GM12878 (cell line): ENCODE data around the gene MELTF.

Source experiments
- CTCF ChIP-seq, 3 experiments: IDR thresholded peaks in 2 of 3; conservative IDR thresholded peaks in 1 of 3; 2 replicates each; pipeline ENCODE4 v1.5.1; 2011; ENCODE audit warnings: low read depth in 3 of 3, low read length in 3 of 3, mild to moderate bottlenecking in 3 of 3, control low read depth in 2 of 3, moderate library complexity in 2 of 3, inconsistent platforms in 1 of 3, mixed read lengths in 1 of 3; ENCODE audit not compliant: control insufficient read depth in 2 of 3, insufficient read depth in 1 of 3; ENCODE audit errors: extremely low read depth in 1 of 3
- FOXM1 ChIP-seq: IDR thresholded peaks from 2 replicates; pipeline ENCODE4 v1.6.1; 2012; ENCODE audit warnings: low read depth, mild to moderate bottlenecking, inconsistent platforms, low read length, moderate library complexity

GRCh38 chr3:197015790-197016736, 13.6 kb downstream of the MELTF start:
- no peak for TF ChIP-seq CTCF (IDR thresholded peaks at IDR 0.05 in 2 of 3, conservative IDR thresholded peaks at IDR 0.05 in 1 of 3; ENCODE audit: control insufficient read depth in 2 of 3, extremely low read depth in 1 of 3, insufficient read depth in 1 of 3, low read depth in 3 of 3, low read length in 3 of 3)
- TF ChIP-seq FOXM1 = no peak
